Measurements from ENCODE around the gene CTU1.

Gene CTU1

GRCh38 chr19:51059715-51060114 is 48.5 kb downstream of the CTU1 start:
- H4K20me1 ChIP-seq (ENCODE audit: insufficient read depth, low read length) = no peaks in the 10 kb centered on the region
- H3K79me2 ChIP-seq (ENCODE audit: low read length) = no peaks in the 10 kb centered on the region
- no peaks in the 10 kb centered on the region for H3K4me1 ChIP-seq (ENCODE audit: low read length)
- no peaks in the 10 kb centered on the region for H3K36me3 ChIP-seq (replicated peaks; ENCODE audit: low read depth, low read length)
- peaks cover 53% of the 10 kb centered on the region for H3K27me3 ChIP-seq (ENCODE audit: low read depth, low read length)
- H2AFZ ChIP-seq (ENCODE audit: low read depth, low read length) = no peak overlapping the region
- no peak for TF ChIP-seq EZH2phosphoT487 (IDR thresholded peaks at IDR 0.05; ENCODE audit: low read depth)
- TF ChIP-seq, protein P1, sequence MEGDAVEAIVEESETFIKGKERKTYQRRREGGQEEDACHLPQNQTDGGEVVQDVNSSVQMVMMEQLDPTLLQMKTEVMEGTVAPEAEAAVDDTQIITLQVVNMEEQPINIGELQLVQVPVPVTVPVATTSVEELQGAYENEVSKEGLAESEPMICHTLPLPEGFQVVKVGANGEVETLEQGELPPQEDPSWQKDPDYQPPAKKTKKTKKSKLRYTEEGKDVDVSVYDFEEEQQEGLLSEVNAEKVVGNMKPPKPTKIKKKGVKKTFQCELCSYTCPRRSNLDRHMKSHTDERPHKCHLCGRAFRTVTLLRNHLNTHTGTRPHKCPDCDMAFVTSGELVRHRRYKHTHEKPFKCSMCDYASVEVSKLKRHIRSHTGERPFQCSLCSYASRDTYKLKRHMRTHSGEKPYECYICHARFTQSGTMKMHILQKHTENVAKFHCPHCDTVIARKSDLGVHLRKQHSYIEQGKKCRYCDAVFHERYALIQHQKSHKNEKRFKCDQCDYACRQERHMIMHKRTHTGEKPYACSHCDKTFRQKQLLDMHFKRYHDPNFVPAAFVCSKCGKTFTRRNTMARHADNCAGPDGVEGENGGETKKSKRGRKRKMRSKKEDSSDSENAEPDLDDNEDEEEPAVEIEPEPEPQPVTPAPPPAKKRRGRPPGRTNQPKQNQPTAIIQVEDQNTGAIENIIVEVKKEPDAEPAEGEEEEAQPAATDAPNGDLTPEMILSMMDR (IDR thresholded peaks at IDR 0.05; ENCODE audit: low read depth, low read length) = no peak
- no peak overlapping the region for H3K4me2 ChIP-seq (ENCODE audit: low read length)
- no peak overlapping the region for H3K9ac ChIP-seq (ENCODE audit: low read length)
- H3K4me3 ChIP-seq (ENCODE audit: low read length) = no peak overlapping the region
- H3K27ac ChIP-seq (ENCODE audit: low read length) = no peak overlapping the region
- no peaks in the 10 kb centered on the region for H3K9me3 ChIP-seq (ENCODE audit: insufficient read depth, low read length)

- no peak overlapping the region for H2AFZ ChIP-seq (ENCODE audit: low read depth, low read length)
- H3K27ac ChIP-seq (ENCODE audit: low read length) = no peak overlapping the region
- no peak for TF ChIP-seq EZH2phosphoT487 (IDR thresholded peaks at IDR 0.05; ENCODE audit: low read depth)
- TF ChIP-seq, protein P1 (IDR thresholded peaks at IDR 0.05; ENCODE audit: low read depth, low read length) = no peak
- H3K27me3 ChIP-seq (ENCODE audit: low read depth, low read length) = peaks cover 54% of the 10 kb centered on the region
- H3K4me3 ChIP-seq (ENCODE audit: low read length) = no peak overlapping the region
- H3K4me2 ChIP-seq (ENCODE audit: low read length) = no peak overlapping the region
- no peaks in the 10 kb centered on the region for H3K9me3 ChIP-seq (ENCODE audit: insufficient read depth, low read length)
- no peaks in the 10 kb centered on the region for H4K20me1 ChIP-seq (ENCODE audit: insufficient read depth, low read length)
- H3K36me3 ChIP-seq (replicated peaks; ENCODE audit: low read depth, low read length) = no peaks in the 10 kb centered on the region
- no peaks in the 10 kb centered on the region for H3K79me2 ChIP-seq (ENCODE audit: low read length)
- no peaks in the 10 kb centered on the region for H3K4me1 ChIP-seq (ENCODE audit: low read length)
- H3K9ac ChIP-seq (ENCODE audit: low read length) = no peak overlapping the region
These were observed 52.3 kb downstream of the CTU1 start for GRCh38 chr19:51055866-51056265.

Data from OCI-LY3 (cell line).